ENCODE measurements around the gene C2orf42. TPM values are rescaled to one million over a fixed set of nuclear protein-coding genes. Genes with fewer than 3 reads are reported as not detected.
"Not testable (repeated sequence)": the region's sequence is repeated elsewhere in the genome, so short reads cannot be mapped to it uniquely, and the experiment has no call there.

Gene C2orf42
- total RNA-seq, 1 experiment from 2014 or later: 17.1 TPM

GRCh38 chr2:70113359-70114070 is 77.3 kb downstream of the C2orf42 start:
- Histone ChIP-seq H4K20me1 (ENCODE audit: low read length) (no peaks in the 10 kb centered on the region), H3K9ac (ENCODE audit: low read length) (no peak overlapping the region), H3K4me3 (ENCODE audit: low read length) (no peak overlapping the region), H3K9me2 (replicated peaks; ENCODE audit: low read length) (no peaks in the 10 kb centered on the region), H3K79me2 (ENCODE audit: low read length) (no peaks in the 10 kb centered on the region), H3K27ac (ENCODE audit: low read length) (no peak overlapping the region), H3K9me3 (ENCODE audit: low read length) (no peaks in the 10 kb centered on the region), H3F3A (ENCODE audit: low read length, unreplicated experiment) (no peaks in the 10 kb centered on the region), H3K36me3 (ENCODE audit: low read depth, low read length) (no peaks in the 10 kb centered on the region), H3K4me2 (ENCODE audit: low read length) (no peak overlapping the region), H3K27me3 (ENCODE audit: low read length) (no peaks in the 10 kb centered on the region), H2AFZ (ENCODE audit: low read length) (no peak overlapping the region), H3K4me1 (ENCODE audit: insufficient read depth, low read length) (peaks cover 7% of the 10 kb centered on the region)
- ATAC-seq (no peak), DNase-seq (no peak)
- CTCF ChIA-PET: no interaction called here
- TF ChIP-seq EZH2phosphoT487 (IDR thresholded peaks at IDR 0.05; ENCODE audit: borderline replicate concordance, low read length): no peak
- no peak for TF ChIP-seq CTCF (conservative IDR thresholded peaks at IDR 0.05; ENCODE audit: low read depth, low read length)
- no peak for TF ChIP-seq EZH2 (IDR thresholded peaks at IDR 0.05; ENCODE audit: low read length, unreplicated experiment)
- intact Hi-C loops (cut with micrococcal nuclease): no loop called here
- POLR2A ChIA-PET (ENCODE audit: unreplicated experiment): no interaction called here
- BruUV-seq (replicated peaks): no TSS peak

GRCh38 chr2:70111752-70112591 is 78.8 kb downstream of the C2orf42 start:
- TF ChIP-seq CTCF (conservative IDR thresholded peaks at IDR 0.05; ENCODE audit: low read depth, low read length) (no peak), EZH2 (IDR thresholded peaks at IDR 0.05; ENCODE audit: low read length, unreplicated experiment) (no peak), EZH2phosphoT487 (IDR thresholded peaks at IDR 0.05; ENCODE audit: borderline replicate concordance, low read length) (no peak)
- H3K27ac ChIP-seq (ENCODE audit: low read length): no peak overlapping the region

GRCh38 chr2:70110397-70110796 is 80.4 kb downstream of the C2orf42 start:
- BruUV-seq (replicated peaks); H3K79me2 ChIP-seq (ENCODE audit: low read length); H3K36me3 ChIP-seq (ENCODE audit: low read depth, low read length); H3K9me2 ChIP-seq (replicated peaks; ENCODE audit: low read length); POLR2A ChIA-PET (ENCODE audit: unreplicated experiment); DNase-seq; intact Hi-C loops (cut with micrococcal nuclease); H3K9ac ChIP-seq (ENCODE audit: low read length); H3K4me3 ChIP-seq (ENCODE audit: low read length); ATAC-seq; H3K27ac ChIP-seq (ENCODE audit: low read length); H4K20me1 ChIP-seq (ENCODE audit: low read length); H3K4me2 ChIP-seq (ENCODE audit: low read length); H3K27me3 ChIP-seq (ENCODE audit: low read length); H2AFZ ChIP-seq (ENCODE audit: low read length); H3K9me3 ChIP-seq (ENCODE audit: low read length); H3F3A ChIP-seq (ENCODE audit: low read length, unreplicated experiment); CTCF ChIA-PET: not testable (repeated sequence)
- H3K4me1 ChIP-seq (ENCODE audit: insufficient read depth, low read length): peaks cover 12% of the 10 kb centered on the region

More at GRCh38 chr2:70111752-70112591, 78.8 kb downstream of the C2orf42 start:
- no peaks in the 10 kb centered on the region for H3K79me2 ChIP-seq (ENCODE audit: low read length)
- H3K36me3 ChIP-seq (ENCODE audit: low read depth, low read length): no peaks in the 10 kb centered on the region
- POLR2A ChIA-PET (ENCODE audit: unreplicated experiment): no interaction called here
- H3K9me2 ChIP-seq (replicated peaks; ENCODE audit: low read length): no peaks in the 10 kb centered on the region
- intact Hi-C loops (cut with micrococcal nuclease): no loop called here
- H3K9ac ChIP-seq (ENCODE audit: low read length): no peak overlapping the region
- H4K20me1 ChIP-seq (ENCODE audit: low read length): no peaks in the 10 kb centered on the region
- H3K27me3 ChIP-seq (ENCODE audit: low read length): no peaks in the 10 kb centered on the region
- H3K9me3 ChIP-seq (ENCODE audit: low read length): no peaks in the 10 kb centered on the region
- no peak overlapping the region for H3K4me2 ChIP-seq (ENCODE audit: low read length)
- H2AFZ ChIP-seq (ENCODE audit: low read length): no peak overlapping the region
- H3K4me1 ChIP-seq (ENCODE audit: insufficient read depth, low read length): peaks cover 12% of the 10 kb centered on the region
- CTCF ChIA-PET: no interaction called here
- no peaks in the 10 kb centered on the region for H3F3A ChIP-seq (ENCODE audit: low read length, unreplicated experiment)
- BruUV-seq (replicated peaks): no TSS peak
- DNase-seq: no peak
- ATAC-seq: no peak
- no peak overlapping the region for H3K4me3 ChIP-seq (ENCODE audit: low read length)

- ATAC-seq; BruUV-seq (replicated peaks); H3K79me2 ChIP-seq (ENCODE audit: low read length); DNase-seq; H3K27me3 ChIP-seq (ENCODE audit: low read length); H3K27ac ChIP-seq (ENCODE audit: low read length); H3K36me3 ChIP-seq (ENCODE audit: low read depth, low read length); H3F3A ChIP-seq (ENCODE audit: low read length, unreplicated experiment); H3K9me2 ChIP-seq (replicated peaks; ENCODE audit: low read length); intact Hi-C loops (cut with micrococcal nuclease); H3K9ac ChIP-seq (ENCODE audit: low read length); H3K9me3 ChIP-seq (ENCODE audit: low read length); CTCF ChIA-PET; POLR2A ChIA-PET (ENCODE audit: unreplicated experiment); H2AFZ ChIP-seq (ENCODE audit: low read length); H3K4me2 ChIP-seq (ENCODE audit: low read length); H4K20me1 ChIP-seq (ENCODE audit: low read length); H3K4me3 ChIP-seq (ENCODE audit: low read length): not testable (repeated sequence)
- H3K4me1 ChIP-seq (ENCODE audit: insufficient read depth, low read length): peaks cover 12% of the 10 kb centered on the region
Measured at GRCh38 chr2:70106138-70106537, 84.7 kb downstream of the C2orf42 start.
